WTC11 (cell line): ENCODE results near the gene PLAGL1. TPM values are rescaled to one million over a fixed set of nuclear protein-coding genes. Genes with fewer than 3 reads are reported as not detected.

Experiments used
- ATF1 ChIP-seq: sonication (generic); formaldehyde crosslinking; IDR thresholded peaks from 2 replicates; pipeline ENCODE4 v1.8.1; 2023; ENCODE audit warnings: mild to moderate bottlenecking, moderate library complexity, missing genetic modification reagents
- ATF2 ChIP-seq: sonication (generic); formaldehyde crosslinking; IDR thresholded peaks from 2 replicates; pipeline ENCODE4 v1.8.1; 2022; ENCODE audit warnings: low read depth, missing genetic modification reagents, borderline replicate concordance
- CBFB ChIP-seq: sonication (generic); formaldehyde crosslinking; IDR thresholded peaks from 2 replicates; pipeline ENCODE4 v1.8.1; 2022; ENCODE audit warnings: mild to moderate bottlenecking, low read depth, missing genetic modification reagents
- CDX4 ChIP-seq: fragments of 250-450 bp; sonication (Bioruptor Pico); IDR thresholded peaks from 2 replicates; pipeline ENCODE4 v1.9.0; 2021; ENCODE audit warnings: moderate library complexity, mild to moderate bottlenecking, inconsistent platforms, borderline replicate concordance
- CTCF ChIP-seq: fragments of 200-600 bp; IDR thresholded peaks from 2 replicates; pipeline ENCODE4 v1.8.0; 2022; ENCODE audit warnings: antibody characterized with exemption
- E2F4 ChIP-seq: sonication (generic); formaldehyde crosslinking; IDR thresholded peaks from 2 replicates; pipeline ENCODE4 v1.8.1; 2022; ENCODE audit warnings: low read depth, mild to moderate bottlenecking, moderate library complexity, missing genetic modification reagents, borderline replicate concordance
- HMGA2 ChIP-seq: fragments of 250-450 bp; sonication (Bioruptor Pico); IDR thresholded peaks from 2 replicates; pipeline ENCODE4 v1.4.0; 2021; ENCODE audit warnings: mild to moderate bottlenecking, moderate library complexity
- IRF1 ChIP-seq: sonication (generic); formaldehyde crosslinking; IDR thresholded peaks from 2 replicates; pipeline ENCODE4 v1.8.0; 2023; ENCODE audit warnings: missing genetic modification reagents
- JAZF1 ChIP-seq: fragments of 250-450 bp; sonication (Bioruptor Pico); IDR thresholded peaks from 2 replicates; pipeline ENCODE4 v1.9.0; 2021; ENCODE audit warnings: moderate library complexity, mild to moderate bottlenecking, inconsistent platforms
- JUN ChIP-seq: sonication (generic); formaldehyde crosslinking; IDR thresholded peaks from 2 replicates; pipeline ENCODE4 v1.8.0; 2023; ENCODE audit warnings: mild to moderate bottlenecking, missing genetic modification reagents
- KAT7 ChIP-seq: sonication (generic); formaldehyde crosslinking; IDR thresholded peaks from 2 replicates; pipeline ENCODE4 v1.8.1; 2023; ENCODE audit warnings: missing genetic modification reagents, mild to moderate bottlenecking, borderline replicate concordance
- MAX ChIP-seq: sonication (generic); formaldehyde crosslinking; IDR thresholded peaks from 2 replicates; pipeline ENCODE4 v1.8.0; 2022; ENCODE audit warnings: mild to moderate bottlenecking, missing genetic modification reagents
- PRDM15 ChIP-seq: sonication (generic); formaldehyde crosslinking; IDR thresholded peaks from 2 replicates; pipeline ENCODE4 v1.8.0; 2022; ENCODE audit warnings: missing genetic modification reagents
- SMAD3 ChIP-seq: sonication (generic); formaldehyde crosslinking; IDR thresholded peaks from 2 replicates; pipeline ENCODE4 v1.8.0; 2022; ENCODE audit warnings: missing genetic modification reagents, mild to moderate bottlenecking, borderline replicate concordance
- SOX15 ChIP-seq: fragments of 250-450 bp; sonication (Bioruptor Pico); IDR thresholded peaks from 2 replicates; pipeline ENCODE4 v1.9.0; 2021; ENCODE audit warnings: mild to moderate bottlenecking
- TCF7 ChIP-seq: sonication (generic); formaldehyde crosslinking; IDR thresholded peaks from 2 replicates; pipeline ENCODE4 v1.8.0; 2022; ENCODE audit warnings: mild to moderate bottlenecking, low read depth, missing genetic modification reagents, moderate library complexity
- ZNF263 ChIP-seq: sonication (generic); formaldehyde crosslinking; IDR thresholded peaks from 2 replicates; pipeline ENCODE4 v1.8.1; 2022; ENCODE audit warnings: low read depth, mild to moderate bottlenecking, moderate library complexity, missing genetic modification reagents
- ZNF512 ChIP-seq: sonication (generic); formaldehyde crosslinking; IDR thresholded peaks from 2 replicates; pipeline ENCODE4 v1.8.1; 2022; ENCODE audit warnings: missing genetic modification reagents, borderline replicate concordance
- ZNF532 ChIP-seq: fragments of 250-450 bp; sonication (Bioruptor Pico); IDR thresholded peaks from 2 replicates; pipeline ENCODE4 v1.9.0; 2021; ENCODE audit warnings: mild to moderate bottlenecking, borderline replicate concordance
- ZNF671 ChIP-seq: fragments of 250-450 bp; sonication (Bioruptor Pico); IDR thresholded peaks from 2 replicates; pipeline ENCODE4 v1.8.0; 2021; ENCODE audit warnings: mild to moderate bottlenecking
- total RNA-seq: library from RNA; stranded (reverse); gene quantifications from 3 replicates; pipeline ENCODE4 v1.2.3, GENCODE V29; 2021
- TF ChIP-seq, protein P1 (sequence below): fragments of 250-450 bp; sonication (Bioruptor Pico); IDR thresholded peaks from 2 replicates; pipeline ENCODE4 v1.8.0; 2021; ENCODE audit warnings: mild to moderate bottlenecking

Gene PLAGL1
- total RNA-seq, 1 experiment from 2014 or later, result 1.6 TPM

DNA sequence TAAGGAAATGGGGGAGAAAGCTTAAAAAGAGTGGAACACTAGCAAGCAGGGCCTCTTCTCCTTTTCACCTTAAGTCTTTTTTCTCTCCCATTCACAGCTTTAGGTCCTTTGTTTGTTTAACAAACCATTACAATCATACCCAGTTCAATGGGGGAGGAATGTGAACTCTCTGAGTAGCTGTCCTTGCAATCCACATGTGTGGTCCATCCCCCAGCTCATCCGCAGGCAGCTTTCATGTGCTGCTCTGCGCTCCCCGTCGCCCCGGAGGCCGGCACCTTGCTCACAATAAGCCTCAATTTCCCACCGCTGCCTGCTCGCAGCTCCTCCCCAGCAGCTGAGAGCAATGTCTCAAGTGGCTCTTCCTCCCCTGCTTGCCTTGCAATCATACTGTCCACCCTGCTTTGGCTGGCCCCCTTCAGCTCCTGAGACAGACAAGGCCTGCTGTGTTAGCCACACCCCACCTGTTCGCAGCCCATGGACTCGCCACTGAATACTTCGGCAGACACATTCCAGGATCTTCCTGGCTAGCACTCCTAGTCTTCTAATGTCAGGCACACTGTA, 49.1 kb downstream of the PLAGL1 start (continued):
- TF ChIP-seq PRDM15 (no peak), ATF2 (CRISPR knock-in tag) (no peak), ZNF512 (no peak), HMGA2 (CRISPR knock-in tag) (no peak), SMAD3 (CRISPR knock-in tag) (no peak), IRF1 (CRISPR knock-in tag) (no peak), E2F4 (CRISPR knock-in tag) (no peak), CDX4 (CRISPR knock-in tag) (no peak), KAT7 (no peak), ZNF532 (no peak), TCF7 (CRISPR knock-in tag) (no peak), CTCF (no peak), CBFB (no peak), SOX15 (no peak), MAX (peak; percentile 46; the same call in 1 of the 2 replicates), JUN (CRISPR knock-in tag) (no peak), JAZF1 (CRISPR knock-in tag) (no peak), ZNF671 (CRISPR knock-in tag) (no peak), ZNF263 (CRISPR knock-in tag) (no peak; the same call in 1 of the 2 replicates), ATF1 (CRISPR knock-in tag) (no peak)
- TF ChIP-seq, protein P1, sequence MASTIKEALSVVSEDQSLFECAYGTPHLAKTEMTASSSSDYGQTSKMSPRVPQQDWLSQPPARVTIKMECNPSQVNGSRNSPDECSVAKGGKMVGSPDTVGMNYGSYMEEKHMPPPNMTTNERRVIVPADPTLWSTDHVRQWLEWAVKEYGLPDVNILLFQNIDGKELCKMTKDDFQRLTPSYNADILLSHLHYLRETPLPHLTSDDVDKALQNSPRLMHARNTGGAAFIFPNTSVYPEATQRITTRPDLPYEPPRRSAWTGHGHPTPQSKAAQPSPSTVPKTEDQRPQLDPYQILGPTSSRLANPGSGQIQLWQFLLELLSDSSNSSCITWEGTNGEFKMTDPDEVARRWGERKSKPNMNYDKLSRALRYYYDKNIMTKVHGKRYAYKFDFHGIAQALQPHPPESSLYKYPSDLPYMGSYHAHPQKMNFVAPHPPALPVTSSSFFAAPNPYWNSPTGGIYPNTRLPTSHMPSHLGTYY (CRISPR knock-in tag), result no peak
